Fibroblast of gingiva (primary cell): ENCODE results near the gene FOXB2.
"Not testable (repeated sequence)": the region's sequence is repeated elsewhere in the genome, so short reads cannot be mapped to it uniquely, and the experiment has no call there.

Source experiments
- DNase-seq: peaks from one replicate; pipeline ENCODE4 v3.0.0-alpha.2; 2011; ENCODE audit warnings: low read depth

The FOXB2 gene

DNA sequence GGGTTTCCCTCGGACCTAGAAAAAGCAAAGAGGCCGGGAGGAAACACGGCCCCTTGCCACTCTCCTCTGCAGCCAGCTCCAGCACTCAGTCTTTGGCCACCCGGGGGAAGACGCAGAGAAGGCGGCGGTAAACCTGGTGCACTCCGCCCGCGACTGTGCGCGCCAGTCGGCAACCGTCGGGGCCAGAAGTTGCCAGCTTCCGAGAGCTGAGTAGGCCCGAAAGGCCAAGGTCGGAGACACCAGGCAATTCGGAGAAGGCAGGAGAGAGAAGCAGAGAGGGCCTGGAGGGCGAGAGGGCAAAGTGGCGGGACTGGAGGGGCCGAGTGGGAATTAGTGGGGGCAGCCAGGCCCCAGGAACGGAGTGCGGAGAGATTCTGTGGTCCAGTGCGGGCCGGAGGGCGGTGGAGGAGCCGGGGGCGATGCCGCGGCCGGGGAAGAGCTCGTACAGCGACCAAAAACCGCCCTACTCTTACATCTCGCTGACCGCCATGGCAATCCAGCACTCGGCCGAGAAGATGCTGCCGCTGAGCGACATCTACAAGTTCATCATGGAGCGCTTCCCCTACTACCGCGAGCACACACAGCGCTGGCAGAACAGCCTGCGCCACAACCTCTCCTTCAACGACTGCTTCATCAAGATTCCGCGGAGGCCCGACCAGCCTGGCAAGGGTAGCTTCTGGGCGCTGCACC, at the start of gene FOXB2:
Gene FOXB2, plus strand, starts transcription at position 420 of the 690 bp plus-strand sequence. Its CDS starts 0 bp downstream, at position 420.
- no peak for DNase-seq

DNA sequence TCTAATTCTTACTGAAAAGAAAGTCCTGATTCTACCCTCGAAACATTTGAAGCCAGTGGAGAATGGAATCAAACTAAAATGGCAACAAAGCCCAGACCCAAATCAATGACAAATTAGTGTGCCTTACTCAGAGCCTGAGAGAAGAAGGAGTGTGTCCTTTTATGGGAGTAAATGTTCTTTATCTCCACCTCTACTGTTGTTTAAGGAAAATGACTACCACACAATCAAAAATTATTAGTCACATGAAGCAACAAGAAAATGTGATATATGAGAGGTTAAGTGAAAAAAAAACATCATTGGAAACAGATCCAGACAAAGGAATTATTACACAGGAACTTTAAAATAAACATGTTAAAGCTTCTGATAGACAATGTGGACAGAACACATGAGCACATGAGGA, 49.7 kb upstream of the FOXB2 start:
- DNase-seq = no peak

DNA sequence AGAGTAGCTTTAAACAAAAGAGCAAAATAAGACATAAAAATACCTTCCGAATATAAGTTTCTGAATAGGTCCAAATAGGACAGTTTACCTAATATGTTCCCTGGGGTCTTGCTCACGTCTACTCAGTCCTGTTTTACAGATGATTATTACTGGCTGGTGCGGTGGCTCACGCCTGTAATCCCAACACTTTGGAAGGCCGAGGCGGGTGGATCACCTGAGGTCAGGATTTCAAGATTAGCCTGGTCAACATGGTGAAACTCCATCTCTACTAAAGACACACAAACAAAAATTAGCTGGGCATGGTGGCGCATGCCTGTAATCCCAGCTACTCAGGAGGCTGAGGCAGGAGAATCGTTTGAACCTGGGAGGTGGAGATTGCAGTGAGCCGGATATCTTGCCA, 40.6 kb upstream of the FOXB2 start:
- DNase-seq = not testable (repeated sequence)

DNA sequence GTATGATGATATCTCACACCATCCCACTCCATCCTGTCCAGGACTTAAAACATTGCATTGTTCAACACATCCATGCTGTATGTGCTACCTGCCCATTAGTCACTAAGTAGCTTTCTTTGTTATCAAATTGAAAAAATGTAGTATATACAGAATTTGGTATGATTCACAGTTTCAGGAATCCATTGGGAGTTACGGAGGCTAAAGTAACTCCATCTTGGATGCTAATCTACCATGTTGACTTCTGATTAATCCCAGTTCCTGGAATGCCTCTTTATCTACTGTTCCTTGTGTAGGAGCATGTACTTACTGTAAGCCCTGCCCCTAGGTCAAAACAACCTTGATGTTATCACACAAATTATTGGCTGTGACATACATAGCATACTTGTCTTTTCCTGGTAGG, 38.9 kb upstream of the FOXB2 start:
- DNase-seq = no peak

DNA sequence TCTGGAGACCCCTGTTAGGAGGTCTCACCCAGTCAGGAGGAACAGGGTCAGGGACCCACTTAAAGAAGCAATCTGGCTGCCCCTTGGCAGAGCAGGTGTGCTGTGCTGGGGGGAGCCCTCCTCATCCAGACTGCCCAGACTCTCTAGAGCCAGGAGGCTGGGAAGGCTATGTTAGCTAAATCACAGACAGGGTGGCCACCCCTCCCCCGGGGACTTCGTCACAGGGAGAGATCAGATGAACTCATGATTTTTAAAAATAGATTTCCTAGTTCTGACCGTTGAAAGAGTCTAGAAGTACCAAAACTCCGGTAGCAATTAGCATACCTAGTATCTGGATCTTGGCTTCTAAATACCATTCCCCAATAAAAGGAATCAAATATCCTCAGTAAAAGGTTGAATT, 35.0 kb upstream of the FOXB2 start:
- DNase-seq = no peak

DNA sequence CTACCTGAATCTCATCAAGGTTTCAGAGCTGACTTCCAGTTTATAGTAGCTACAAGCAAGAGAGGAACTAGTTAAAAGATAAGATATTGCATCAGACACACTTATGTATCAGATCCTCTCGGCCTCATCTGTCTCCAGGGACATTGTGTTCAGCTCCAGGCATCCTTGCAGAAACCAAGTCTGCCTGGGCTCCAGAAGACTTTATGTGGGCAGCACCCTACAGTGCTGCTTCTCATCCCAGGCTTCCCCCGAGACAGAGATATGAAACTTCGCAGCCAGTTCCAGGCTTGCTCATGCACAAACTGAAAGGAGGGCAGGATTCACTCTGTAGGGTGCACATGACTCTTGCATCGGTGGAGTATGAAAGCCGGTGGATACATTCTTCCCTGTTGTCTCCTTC, 33.9 kb upstream of the FOXB2 start:
- no peak for DNase-seq

DNA sequence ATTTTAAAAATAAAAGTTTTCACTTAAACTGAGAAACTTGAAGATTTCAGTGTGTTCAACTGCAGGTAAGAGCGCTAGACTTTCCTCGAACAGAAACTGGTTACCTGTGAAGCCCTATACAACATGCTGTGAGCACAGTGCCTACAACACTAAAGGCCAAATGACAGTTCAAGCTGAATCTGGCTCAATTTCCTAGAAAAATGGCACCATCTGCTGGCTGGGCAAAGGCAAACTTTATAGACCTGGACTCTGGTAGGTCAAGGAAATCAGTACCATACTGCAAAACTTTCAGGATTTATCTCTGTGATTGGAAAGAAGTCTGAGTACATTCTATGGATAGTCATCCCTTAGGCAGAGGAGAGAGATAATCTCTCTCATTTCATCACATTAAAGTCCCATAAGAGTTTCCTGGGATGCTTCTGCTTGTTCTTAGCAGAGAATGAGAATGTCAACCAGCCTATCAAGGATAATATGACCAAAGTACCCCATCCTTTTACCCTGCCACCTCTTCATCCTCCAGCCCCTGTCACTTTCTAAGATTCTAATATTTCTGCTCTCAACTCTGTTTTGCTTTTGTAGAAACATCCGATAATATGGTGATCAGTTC, 31.8 kb upstream of the FOXB2 start:
- DNase-seq = peak; percentile 29

DNA sequence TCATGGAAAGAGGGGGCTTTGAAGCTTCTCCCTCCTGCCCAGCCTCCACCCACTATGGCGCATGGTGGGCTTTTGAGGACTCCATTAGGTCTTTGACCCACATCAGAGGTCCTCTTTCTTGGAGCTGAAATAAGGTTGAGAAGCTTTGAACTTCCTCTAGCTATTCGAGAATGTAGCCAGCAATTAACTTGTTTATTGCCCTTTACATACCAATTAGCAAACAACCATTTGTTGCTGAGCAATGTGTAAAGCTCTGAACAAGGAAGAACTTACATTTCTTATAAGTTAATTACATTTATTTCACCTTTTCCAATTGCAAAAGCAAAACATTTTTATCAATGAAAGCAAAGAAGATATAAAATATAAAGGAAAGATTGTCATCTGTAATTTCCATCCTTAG, 30.5 kb upstream of the FOXB2 start:
- DNase-seq = no peak

DNA sequence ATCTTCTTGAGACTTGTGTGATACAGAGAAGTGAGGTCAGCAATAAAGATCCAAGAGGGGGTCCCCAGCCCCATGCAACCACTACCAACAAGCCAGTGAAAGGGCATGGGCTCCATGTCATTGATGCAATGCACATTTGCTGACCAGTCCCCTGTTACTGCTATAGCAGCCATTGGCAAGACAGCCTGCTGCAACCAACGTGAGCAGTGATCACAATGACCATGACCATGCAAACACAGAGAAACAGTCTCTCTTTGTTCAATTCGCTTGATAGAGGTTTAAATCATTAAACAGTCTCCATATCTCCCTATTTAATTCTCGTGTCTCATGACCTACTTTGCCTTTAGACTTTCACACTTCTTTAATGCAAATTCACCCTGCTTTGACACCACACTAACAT, 30.0 kb upstream of the FOXB2 start:
- DNase-seq = no peak

DNA sequence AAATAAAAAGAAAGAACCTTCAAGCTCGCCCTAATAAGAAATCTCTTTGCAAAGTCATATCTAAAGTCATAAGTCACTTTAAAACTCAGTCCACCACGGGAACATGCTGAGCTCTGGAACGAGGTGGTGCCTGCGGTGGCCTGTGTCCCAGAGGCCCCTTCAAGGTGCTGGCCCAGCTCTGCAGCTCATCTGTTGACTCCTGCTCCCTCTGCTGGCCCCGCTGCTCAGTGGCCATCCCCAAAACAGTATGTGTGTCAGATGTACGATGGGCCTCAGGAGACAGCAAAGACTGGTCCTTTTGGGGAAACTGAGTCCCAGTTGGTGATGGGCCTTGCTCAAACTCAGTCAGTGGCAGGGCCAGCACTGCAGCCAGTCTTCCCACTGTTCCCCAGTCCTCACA, 22.8 kb upstream of the FOXB2 start:
- DNase-seq = peak; percentile 23

DNA sequence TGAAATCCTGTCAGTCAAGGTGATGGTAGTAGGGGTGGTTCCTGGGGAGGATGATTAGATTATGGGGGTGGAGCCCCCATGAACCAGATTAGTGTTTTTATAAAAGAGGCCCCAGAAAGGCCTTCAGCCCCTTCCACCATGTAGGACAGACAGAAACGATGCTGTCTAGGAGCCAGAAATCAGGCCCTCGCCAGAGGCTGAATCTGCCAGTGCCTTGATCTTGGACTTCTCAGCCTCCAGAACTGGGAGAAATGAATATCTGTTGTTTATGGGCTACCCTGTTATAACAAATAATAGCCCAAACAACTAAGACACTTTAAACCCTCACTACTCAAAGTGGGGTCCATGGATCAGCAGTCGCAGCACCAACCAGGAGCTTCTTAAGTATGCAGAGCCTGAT, 20.2 kb upstream of the FOXB2 start:
- no peak for DNase-seq

DNA sequence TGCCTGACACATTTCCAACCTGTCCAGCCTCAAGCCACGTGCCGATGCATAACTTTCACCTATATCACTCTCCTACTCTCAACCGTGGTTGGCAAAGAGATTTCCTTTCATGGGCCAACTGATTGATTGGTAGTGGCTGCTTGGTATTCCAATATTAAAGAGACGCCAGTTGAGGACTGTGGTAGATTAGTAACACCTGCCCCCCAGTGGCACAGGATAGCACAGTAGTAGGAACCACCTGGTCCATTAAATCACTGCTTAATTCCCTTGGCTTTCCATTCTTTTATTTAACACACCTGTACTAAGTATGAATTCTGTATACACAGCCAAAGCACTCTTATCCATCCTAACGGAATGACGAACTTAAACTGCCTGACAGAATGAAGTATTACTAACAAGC, 19.1 kb upstream of the FOXB2 start:
- DNase-seq = no peak

DNA sequence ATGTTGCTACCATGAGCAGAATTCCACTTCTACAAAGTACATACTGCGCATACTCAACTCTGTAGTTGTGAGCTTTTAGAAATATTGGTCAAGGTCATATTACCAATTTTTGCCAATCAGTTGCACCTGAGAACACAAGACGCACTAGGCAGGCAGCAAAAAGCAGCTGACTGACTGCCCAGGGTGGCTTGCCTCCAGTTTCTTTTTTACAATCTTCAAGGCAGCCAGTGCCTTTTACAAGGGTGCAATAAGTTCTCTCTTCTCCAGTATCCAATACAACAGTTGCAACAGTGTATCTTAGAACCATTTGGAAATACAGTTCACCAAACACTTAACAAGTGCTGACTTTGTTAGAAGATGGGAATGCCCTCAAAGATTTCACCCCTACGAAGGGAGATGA, 16.1 kb upstream of the FOXB2 start:
- DNase-seq = no peak

DNA sequence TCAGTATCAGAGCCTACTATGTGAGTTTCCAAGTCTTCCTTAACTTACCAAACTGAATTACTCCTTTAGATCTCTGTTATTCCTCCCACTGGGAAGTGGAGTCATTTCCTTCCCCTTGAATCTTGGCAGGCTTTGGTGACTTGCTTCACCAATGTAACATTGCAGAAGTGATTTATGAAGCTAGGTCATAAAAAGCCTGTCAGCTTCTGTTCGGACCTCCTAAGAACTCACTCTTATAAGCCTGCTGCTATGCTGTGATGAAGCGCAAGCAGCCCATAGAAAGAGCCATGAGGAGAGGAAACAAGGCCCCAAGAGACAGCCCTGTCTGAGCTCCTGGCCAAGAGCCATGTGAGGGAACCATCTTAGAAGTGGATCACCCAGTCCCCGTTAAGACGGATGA, 14.2 kb upstream of the FOXB2 start:
- no peak for DNase-seq

DNA sequence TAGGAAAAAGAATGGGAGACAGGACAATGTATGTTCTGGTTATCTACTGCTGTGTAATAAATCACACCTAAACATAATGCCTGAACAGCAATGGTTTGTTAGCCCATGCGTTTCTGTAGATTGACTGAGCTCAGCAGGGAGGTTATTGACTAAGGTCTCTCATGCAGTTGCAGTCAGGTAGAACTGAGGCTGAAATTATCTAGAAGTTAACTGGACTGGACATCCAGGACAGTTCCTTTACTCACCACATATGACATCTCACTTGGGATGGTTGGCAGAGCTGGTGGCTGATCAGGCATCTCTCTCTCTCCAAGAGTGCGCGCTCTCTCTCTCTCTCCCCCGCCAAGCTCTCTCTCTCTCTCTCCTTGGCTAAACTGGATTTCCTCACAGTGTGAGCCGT, 8.9 kb upstream of the FOXB2 start:
- DNase-seq = no peak

DNA sequence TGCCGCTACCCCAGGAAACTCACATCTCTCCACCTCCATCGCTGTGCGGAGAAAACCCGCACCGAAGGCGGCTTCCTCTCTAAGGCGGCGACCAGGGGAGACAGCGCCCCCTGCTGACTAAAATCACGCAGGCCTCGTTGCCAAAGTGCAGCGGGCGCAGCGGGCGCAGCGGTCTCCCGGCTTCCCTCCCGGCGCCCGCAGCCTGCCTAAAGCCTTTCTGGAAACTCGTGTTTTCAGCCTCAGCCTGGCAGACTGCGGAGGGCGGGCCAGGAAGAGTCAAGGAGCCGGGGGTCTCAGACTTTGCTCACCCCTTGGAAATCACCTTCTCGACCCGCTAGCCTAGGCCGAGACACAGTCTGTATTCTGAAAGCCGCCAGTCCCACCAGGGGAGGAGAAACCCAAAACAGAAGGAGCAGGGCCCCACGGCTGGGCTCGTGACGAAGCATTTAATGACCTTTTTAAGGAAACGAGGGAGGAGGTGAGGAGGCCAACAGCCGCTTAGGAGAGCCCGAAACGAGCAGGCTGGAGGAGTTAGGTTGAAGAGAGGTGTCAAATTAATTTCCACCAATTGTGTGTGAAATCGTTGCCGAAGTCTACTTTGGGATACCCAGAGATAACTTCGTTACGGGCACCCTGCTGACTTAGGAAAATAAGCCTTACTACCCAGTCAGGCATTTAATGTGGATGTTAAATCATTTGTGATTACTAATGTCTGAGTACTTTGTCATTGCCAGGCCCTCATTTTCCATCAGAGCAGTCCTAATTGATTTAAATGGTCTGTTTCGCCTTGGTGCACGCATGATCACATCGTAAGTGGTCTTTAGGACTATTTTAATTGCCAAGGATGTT, 7.3 kb upstream of the FOXB2 start:
- DNase-seq = peak; percentile 17

DNA sequence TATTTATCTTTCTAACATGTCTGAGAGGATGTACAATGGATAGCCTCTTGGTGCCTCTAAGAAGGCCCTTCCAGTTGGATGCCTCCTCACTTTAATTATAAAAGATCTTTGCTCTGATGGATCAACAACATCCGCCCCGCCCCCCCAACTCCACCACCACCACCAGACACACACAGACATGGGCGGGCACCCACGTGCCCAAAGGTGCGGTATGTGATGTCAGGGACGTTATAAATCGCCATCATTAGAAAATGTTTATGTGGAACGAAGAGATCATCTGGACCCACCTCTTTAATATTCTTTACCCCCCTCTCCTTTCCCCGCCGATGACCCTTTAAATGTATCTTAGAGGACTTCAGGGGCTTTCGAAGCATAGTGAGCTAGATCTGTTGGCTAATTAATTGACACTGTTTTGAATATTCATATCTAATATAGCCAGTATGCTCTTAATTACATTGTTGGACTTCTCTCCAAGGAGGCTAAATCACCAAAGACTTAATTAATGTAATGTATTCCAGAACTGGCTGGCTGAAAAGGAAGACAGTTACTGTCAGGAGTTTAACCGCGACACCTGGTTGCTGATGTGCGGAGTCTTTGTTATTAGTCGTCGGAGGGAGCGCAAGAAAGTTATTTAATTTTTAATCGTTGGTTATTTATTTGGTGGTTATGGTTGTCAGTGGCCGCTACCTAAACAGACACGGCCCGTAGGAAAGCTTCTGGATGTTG, 6.1 kb upstream of the FOXB2 start:
- DNase-seq = no peak

DNA sequence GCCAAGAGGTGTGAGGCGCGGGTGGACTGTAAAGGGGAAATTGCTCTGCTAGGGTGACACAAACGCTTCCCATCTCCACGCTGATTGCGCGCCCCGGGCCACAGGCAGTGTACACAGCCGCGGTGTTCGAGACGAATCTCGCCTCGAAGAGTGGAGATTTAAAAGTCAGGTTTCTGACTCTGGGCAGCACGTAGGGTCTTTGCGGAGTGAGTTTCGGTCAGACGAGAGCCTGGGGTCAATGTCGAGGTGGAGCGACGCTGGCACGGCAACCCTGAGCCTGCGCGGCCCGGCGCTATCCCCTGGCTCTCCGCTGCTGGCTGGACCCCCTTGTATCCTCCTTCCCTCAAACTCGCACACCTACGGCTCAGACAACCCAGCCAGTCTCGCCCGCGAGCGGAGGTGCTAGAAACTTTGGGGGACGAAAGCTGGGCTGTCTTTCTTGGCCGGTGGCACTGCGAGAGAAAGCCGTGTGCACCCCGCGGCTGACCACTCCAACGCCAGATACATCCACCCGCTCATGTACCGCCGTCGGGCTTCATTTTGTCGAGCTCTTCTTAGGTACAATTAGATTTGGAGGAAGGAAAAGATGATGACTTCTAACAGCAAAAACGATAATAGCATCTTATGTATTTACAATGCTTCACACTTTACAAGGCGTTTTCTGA, 5.4 kb upstream of the FOXB2 start:
- no peak for DNase-seq

DNA sequence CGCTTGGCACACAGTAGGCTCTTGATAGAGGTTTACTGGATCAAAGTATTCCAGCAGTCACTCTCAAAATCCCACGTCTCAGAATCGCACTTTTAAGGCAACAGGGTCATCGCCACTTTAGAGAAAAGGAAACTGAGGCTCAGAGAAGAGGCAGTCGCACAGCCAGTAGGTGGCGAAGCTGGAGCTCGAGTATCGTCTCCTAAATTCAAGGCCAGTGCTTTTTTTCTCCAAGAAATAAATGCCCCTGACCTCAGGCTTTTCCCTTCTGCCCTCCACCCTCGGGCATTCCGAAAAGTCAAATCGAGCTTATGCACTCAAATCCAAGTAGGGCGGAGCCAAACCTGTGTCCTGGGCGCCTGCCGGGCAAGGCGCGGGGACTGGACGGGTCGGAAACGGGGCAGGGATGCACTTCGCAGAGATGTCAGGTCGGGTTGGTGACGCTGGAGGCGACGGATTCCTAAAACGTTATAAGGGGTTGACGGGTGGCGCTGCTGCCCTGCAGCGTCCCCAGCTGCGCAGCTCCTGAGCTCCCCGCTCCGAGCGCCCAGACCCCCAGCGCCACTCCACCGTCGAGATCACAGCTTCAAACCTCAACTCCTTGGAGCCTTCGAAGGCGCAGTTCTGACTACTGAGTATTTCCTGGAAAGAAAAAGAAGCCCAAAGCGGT, 4.7 kb upstream of the FOXB2 start:
- no peak for DNase-seq

DNA sequence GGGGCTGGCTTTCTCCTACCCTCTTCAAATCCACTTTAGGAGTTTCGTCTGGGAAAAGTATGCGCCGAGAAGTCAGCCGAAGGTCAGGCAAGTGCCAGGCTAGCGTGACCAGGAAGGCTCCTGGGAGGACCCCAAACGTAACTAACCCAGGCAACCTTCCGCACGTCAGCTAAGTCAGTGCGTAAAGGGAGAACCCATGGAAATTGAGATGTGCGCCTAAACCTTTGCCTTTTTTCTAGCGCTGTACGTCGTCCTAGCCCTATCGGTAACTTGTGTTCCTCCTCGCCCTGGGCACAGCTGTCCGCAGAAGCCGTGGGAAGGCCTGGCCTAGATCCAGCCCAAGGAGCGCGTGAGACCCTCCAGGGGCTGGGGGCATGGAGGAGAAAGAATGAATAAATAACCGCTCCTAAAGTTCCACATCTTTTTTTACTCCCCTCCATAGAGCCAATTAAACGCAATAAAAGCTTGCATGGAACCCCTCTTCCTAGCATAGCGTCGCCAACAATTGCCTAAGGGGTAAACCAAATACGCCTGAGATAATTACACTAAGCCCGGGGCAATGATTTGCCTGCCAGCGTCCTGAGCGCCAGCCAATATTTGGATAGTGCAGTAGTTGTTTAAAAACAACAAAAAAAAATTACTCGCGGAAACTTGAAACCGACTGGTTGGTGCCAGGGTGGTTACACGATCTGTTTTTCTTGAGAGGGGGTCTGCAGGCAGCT, 4.0 kb upstream of the FOXB2 start:
- DNase-seq = no peak

DNA sequence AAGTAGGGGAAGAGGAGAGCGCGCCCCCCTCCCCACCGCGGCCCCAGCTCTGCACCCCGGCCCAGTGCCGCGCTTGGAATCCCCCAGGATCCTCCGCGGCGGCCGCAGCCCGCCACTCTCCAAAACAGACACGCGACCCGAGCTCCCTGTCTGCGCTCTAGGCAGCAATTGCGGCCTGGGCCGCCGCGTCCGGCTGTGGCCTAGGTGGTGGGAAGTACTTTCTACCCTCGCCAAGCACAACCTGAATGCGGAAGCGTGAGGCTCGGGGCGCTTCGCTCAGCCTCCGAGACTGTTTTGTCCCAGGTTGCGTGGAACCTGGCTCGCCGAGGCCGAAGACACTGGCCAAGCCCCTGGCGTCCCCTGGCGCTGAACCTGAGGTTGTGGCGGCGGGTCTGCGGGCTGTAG, 3.3 kb upstream of the FOXB2 start:
- no peak for DNase-seq
